ENCODE results near the gene POLR3K. TPM values are rescaled to one million over a fixed set of nuclear protein-coding genes. Genes with fewer than 3 reads are reported as not detected.

POLR3K gene
- total RNA-seq, 1 experiment from 2014 or later = 29.3 TPM

DNA sequence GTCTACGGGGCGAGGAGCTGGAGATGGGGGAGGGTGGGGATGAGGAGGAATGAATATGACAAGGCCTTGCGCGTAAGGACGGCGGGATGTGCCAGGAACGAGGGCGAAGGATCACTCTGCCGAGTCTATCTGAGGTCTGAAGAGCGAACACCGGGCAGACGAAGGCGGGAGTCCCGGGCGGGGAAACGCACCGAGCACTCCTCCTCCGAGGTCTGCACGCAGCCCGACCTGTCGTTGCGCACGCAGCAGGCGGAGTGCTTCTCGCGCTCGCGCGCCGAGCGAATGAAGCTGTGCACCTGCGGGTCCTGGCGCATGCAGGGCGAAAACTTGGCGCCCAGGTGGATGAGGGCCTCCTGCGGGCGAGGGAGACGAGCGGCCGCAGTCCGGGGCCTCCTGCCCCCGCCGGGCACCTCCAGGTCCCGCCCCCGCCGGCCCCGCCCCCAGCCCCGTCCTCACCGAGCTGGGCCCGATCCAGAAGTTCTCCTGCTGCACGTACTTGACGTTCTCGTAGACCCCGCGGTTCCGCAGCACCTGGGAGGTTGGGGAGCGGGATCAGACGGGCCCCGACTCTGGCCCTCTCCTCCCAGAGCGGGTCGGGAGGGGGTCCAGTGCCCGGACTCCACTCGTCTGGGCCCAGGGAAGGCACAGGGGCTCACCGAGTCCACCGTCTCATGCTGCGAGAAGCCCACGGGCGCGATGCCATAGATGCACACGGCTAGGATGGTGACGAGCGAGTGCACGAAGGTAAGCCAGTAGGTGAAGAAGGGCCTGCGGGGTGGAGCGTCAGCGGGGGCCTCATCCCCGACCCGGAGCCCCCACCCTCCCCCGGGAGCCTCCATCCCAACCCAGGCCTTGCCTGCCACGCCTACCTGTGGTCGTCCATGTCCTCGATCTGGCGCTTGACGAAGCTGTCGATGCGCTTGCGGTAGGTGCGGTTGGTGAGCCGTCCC is 7.8 kb upstream of the POLR3K start:
- no peaks in the 10 kb centered on the region; the same call in none of the 2 replicates for H3K36me3 ChIP-seq (ENCODE audit: control insufficient read depth, insufficient read depth, low read length)
- POLR2A ChIA-PET = no interaction called here
- BruUV-seq (replicated peaks) = no TSS peak

DNA sequence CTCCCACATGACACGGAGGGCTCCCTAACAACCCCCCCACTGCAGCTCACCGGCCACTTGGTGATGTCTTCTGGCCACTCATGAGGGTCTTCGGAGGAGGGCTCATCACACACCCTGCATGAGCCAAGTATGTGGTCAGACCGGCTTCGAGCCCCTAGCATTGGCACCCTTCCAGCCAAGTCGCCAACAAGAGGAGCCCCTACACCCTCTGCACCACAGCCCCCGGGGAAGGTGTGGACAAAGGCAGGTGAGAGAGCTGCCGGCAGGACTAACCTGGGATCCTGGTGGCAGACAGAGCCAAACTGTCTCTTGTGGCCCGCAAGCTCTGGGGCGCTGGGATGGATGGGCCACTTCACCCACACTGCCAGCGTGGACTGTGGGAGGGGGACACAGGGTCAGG is 6.8 kb upstream of the POLR3K start:
- no peaks in the 10 kb centered on the region for H3K9me3 Mint-ChIP-seq (ENCODE audit: unreplicated experiment)
- Histone ChIP-seq H3K27me3 (replicated peaks; ENCODE audit: control insufficient read depth, insufficient read depth, low read length) (no peaks in the 10 kb centered on the region), H3K4me1 (no peaks in the 10 kb centered on the region), H3K36me3 (ENCODE audit: control insufficient read depth, insufficient read depth, low read length) (peaks cover 3% of the 10 kb centered on the region), H3K9me3 (no peaks in the 10 kb centered on the region), H3K4me3 (ENCODE audit: low read depth, low read length) (no peak overlapping the region)
- no peak overlapping the region for H3K27ac Mint-ChIP-seq (ENCODE audit: unreplicated experiment)
- H3K4me1 Mint-ChIP-seq (ENCODE audit: low read depth, unreplicated experiment) = no peaks in the 10 kb centered on the region
- no peak for DNase-seq
- H3K27me3 Mint-ChIP-seq (ENCODE audit: insufficient read depth, unreplicated experiment) = no peaks in the 10 kb centered on the region
- H3K4me3 Mint-ChIP-seq (ENCODE audit: unreplicated experiment) = no peak overlapping the region
- H3K36me3 Mint-ChIP-seq (ENCODE audit: insufficient read depth, unreplicated experiment) = peaks cover 42% of the 10 kb centered on the region
- intact Hi-C loops (cut with micrococcal nuclease; ENCODE audit: unreplicated experiment) = no loop called here
- ChIA-PET CTCF (interaction anchor here (1.4 kb wide), 1 partner anchor 36 kb away, joined by 4 read pairs; no protein-coding TSS in a partner anchor), POLR2A (no interaction called here)
- TF ChIP-seq CTCF (IDR thresholded peaks at IDR 0.05; ENCODE audit: insufficient read depth in 1 of 2, low read depth in 1 of 2, low read length in 1 of 2, severe bottlenecking in 1 of 2, unreplicated experiment in 1 of 2) = no peak
- no TSS peak for BruUV-seq (replicated peaks)

More for the DNA sequence above, 7.8 kb upstream of the POLR3K start:
- Mint-ChIP-seq H3K4me1 (ENCODE audit: low read depth, unreplicated experiment) (no peaks in the 10 kb centered on the region), H3K27me3 (ENCODE audit: insufficient read depth, unreplicated experiment) (no peaks in the 10 kb centered on the region), H3K4me3 (ENCODE audit: unreplicated experiment) (no peak overlapping the region), H3K9me3 (ENCODE audit: unreplicated experiment) (no peaks in the 10 kb centered on the region), H3K27ac (ENCODE audit: unreplicated experiment) (no peak overlapping the region), H3K36me3 (ENCODE audit: insufficient read depth, unreplicated experiment) (peaks cover 39% of the 10 kb centered on the region)
- no peak for DNase-seq
- H3K27me3 ChIP-seq (replicated peaks; ENCODE audit: control insufficient read depth, insufficient read depth, low read length) = no peaks in the 10 kb centered on the region
- H3K9me3 ChIP-seq = no peaks in the 10 kb centered on the region
- H3K4me1 ChIP-seq = no peaks in the 10 kb centered on the region
- CTCF ChIA-PET = interaction anchor here (1.4 kb wide), 1 partner anchor 35 kb away, joined by 4 read pairs; no protein-coding TSS in a partner anchor
- TF ChIP-seq CTCF (IDR thresholded peaks at IDR 0.05; ENCODE audit: insufficient read depth in 1 of 2, low read depth in 1 of 2, low read length in 1 of 2, severe bottlenecking in 1 of 2, unreplicated experiment in 1 of 2) = no peak
- H3K4me3 ChIP-seq (ENCODE audit: low read depth, low read length) = no peak overlapping the region
- intact Hi-C loops (cut with micrococcal nuclease; ENCODE audit: unreplicated experiment) = no loop called here

- peaks cover 3% of the 10 kb centered on the region for H3K36me3 ChIP-seq (ENCODE audit: control insufficient read depth, insufficient read depth, low read length)
- Mint-ChIP-seq H3K9me3 (ENCODE audit: unreplicated experiment) (no peaks in the 10 kb centered on the region), H3K4me3 (ENCODE audit: unreplicated experiment) (no peak overlapping the region), H3K36me3 (ENCODE audit: insufficient read depth, unreplicated experiment) (peaks cover 42% of the 10 kb centered on the region), H3K27me3 (ENCODE audit: insufficient read depth, unreplicated experiment) (no peaks in the 10 kb centered on the region), H3K27ac (ENCODE audit: unreplicated experiment) (no peak overlapping the region), H3K4me1 (ENCODE audit: low read depth, unreplicated experiment) (no peaks in the 10 kb centered on the region)
- H3K27me3 ChIP-seq (replicated peaks; ENCODE audit: control insufficient read depth, insufficient read depth, low read length) = no peaks in the 10 kb centered on the region
- H3K4me1 ChIP-seq = no peaks in the 10 kb centered on the region
- no TSS peak for BruUV-seq (replicated peaks)
- no peak for DNase-seq
- ChIA-PET CTCF (interaction anchor here (1.4 kb wide), 1 partner anchor 37 kb away, joined by 4 read pairs; no protein-coding TSS in a partner anchor), POLR2A (no interaction called here)
- no peak for TF ChIP-seq CTCF (IDR thresholded peaks at IDR 0.05; ENCODE audit: insufficient read depth in 1 of 2, low read depth in 1 of 2, low read length in 1 of 2, severe bottlenecking in 1 of 2, unreplicated experiment in 1 of 2)
- no peaks in the 10 kb centered on the region for H3K9me3 ChIP-seq
- no peak overlapping the region for H3K4me3 ChIP-seq (ENCODE audit: low read depth, low read length)
- intact Hi-C loops (cut with micrococcal nuclease; ENCODE audit: unreplicated experiment) = no loop called here
Measured at GRCh38 chr16:59440-60059, 6.1 kb upstream of the POLR3K start.

Data from Caco-2 (cell line).